Measurements from ENCODE around the gene ELF5.

ELF5 gene

GRCh38 chr11:34522188-34522587, 8.6 kb upstream of the ELF5 start:
- no peak for DNase-seq (ENCODE audit: low spot score)

GRCh38 chr11:34521265-34521664, 7.7 kb upstream of the ELF5 start:
- DNase-seq (ENCODE audit: low spot score), result no peak

- no peak for DNase-seq (ENCODE audit: low spot score)
These were observed 6.1 kb upstream of the ELF5 start for GRCh38 chr11:34519595-34520235.

GRCh38 chr11:34516247-34517040, 2.9 kb upstream of the ELF5 start:
- no peak for DNase-seq (ENCODE audit: low spot score)

GRCh38 chr11:34514597-34514996, 1.0 kb upstream of the ELF5 start:
- DNase-seq (ENCODE audit: low spot score), result no peak

- peak; percentile 81 for DNase-seq (ENCODE audit: low spot score)
These were observed 533 bp downstream of the ELF5 start for GRCh38 chr11:34512840-34513681.

- DNase-seq (ENCODE audit: low spot score), result no peak
These were observed 2.9 kb downstream of the ELF5 start for GRCh38 chr11:34510673-34511072.

GRCh38 chr11:34510218-34510617, 3.4 kb downstream of the ELF5 start:
- no peak for DNase-seq (ENCODE audit: low spot score)

GRCh38 chr11:34509336-34509876, 4.2 kb downstream of the ELF5 start:
- DNase-seq (ENCODE audit: low spot score), result no peak

- no peak for DNase-seq (ENCODE audit: low spot score)
These were observed 5.1 kb downstream of the ELF5 start for GRCh38 chr11:34508524-34508923.

- no peak for DNase-seq (ENCODE audit: low spot score)
These were observed 6.0 kb downstream of the ELF5 start for GRCh38 chr11:34507610-34508009.

GRCh38 chr11:34507156-34507555, 6.4 kb downstream of the ELF5 start:
- DNase-seq (ENCODE audit: low spot score), result no peak

- DNase-seq (ENCODE audit: low spot score), result no peak
These were observed 7.7 kb downstream of the ELF5 start for GRCh38 chr11:34505874-34506273.

- no peak for DNase-seq (ENCODE audit: low spot score)
These were observed 10.6 kb downstream of the ELF5 start for GRCh38 chr11:34502949-34503348.

- DNase-seq (ENCODE audit: low spot score), result peak; percentile 45
These were observed 11.6 kb downstream of the ELF5 start for GRCh38 chr11:34501949-34502348.

GRCh38 chr11:34501500-34501899, 12.1 kb downstream of the ELF5 start:
- peak; percentile 91 for DNase-seq (ENCODE audit: low spot score)

- DNase-seq (ENCODE audit: low spot score), result no peak
These were observed 13.7 kb downstream of the ELF5 start for GRCh38 chr11:34499719-34500500.

- DNase-seq (ENCODE audit: low spot score), result no peak
These were observed 17.7 kb downstream of the ELF5 start for GRCh38 chr11:34495724-34496377.

- DNase-seq (ENCODE audit: low spot score), result no peak
These were observed 18.3 kb downstream of the ELF5 start for GRCh38 chr11:34495239-34495723.

GRCh38 chr11:34493926-34494595, 19.5 kb downstream of the ELF5 start:
- no peak for DNase-seq (ENCODE audit: low spot score)

Measured in AG20443 (cell line).